Activated B cell treated with CpG ODN at 0.5 μM for 24 hours (primary cell): ENCODE measurements around the gene AHNAK2. TPM values are rescaled to one million over a fixed set of nuclear protein-coding genes. Genes with fewer than 3 reads are reported as not detected.

Source experiments
- ATAC-seq: fragments of 200-7000 bp; cut with Tn5 transposase; one replicate; pipeline ENCODE4 v1.10.0; 2021; ENCODE audit warnings: low read depth, mild to moderate bottlenecking, moderate library complexity
- CTCF ChIA-PET: fragments of 350-600 bp; sonication (Branson Sonifier 250); formaldehyde crosslinking; loops from one replicate; lab custom pipeline; 2021; ENCODE audit warnings: antibody characterized with exemption; lab: Charles Lee
- POLR2A ChIA-PET: fragments of 350-600 bp; sonication (Branson Sonifier 250); formaldehyde crosslinking; loops from one replicate; lab custom pipeline; 2021; ENCODE audit warnings: antibody characterized with exemption; lab: Charles Lee
- DNase-seq: peaks from one replicate; pipeline ENCODE4 v3.0.0; 2022
- H3K27ac Mint-ChIP-seq: one replicate; pipeline ENCODE4 v1.8.0; 2020; ENCODE audit warnings: mixed read lengths
- H3K27me3 Mint-ChIP-seq: one replicate; pipeline ENCODE4 v1.8.0; 2021; ENCODE audit warnings: mixed read lengths
- H3K36me3 Mint-ChIP-seq: one replicate; pipeline ENCODE4 v1.8.0; 2021; ENCODE audit warnings: low read depth, mixed read lengths
- H3K4me1 Mint-ChIP-seq: one replicate; pipeline ENCODE4 v1.8.0; 2021; ENCODE audit warnings: mixed read lengths
- H3K4me3 Mint-ChIP-seq: one replicate; pipeline ENCODE4 v1.8.0; 2020; ENCODE audit warnings: mild to moderate bottlenecking, mixed read lengths
- H3K9me3 Mint-ChIP-seq: one replicate; pipeline ENCODE4 v1.8.0; 2020; ENCODE audit warnings: mixed read lengths
- intact Hi-C: fragments of 100-400 bp; cut with micrococcal nuclease; formaldehyde crosslinking; loops from one replicate; pipeline ENCODE4 v1.15.1; 2024
- total RNA-seq: library from RNA; stranded (reverse); gene quantifications from 2 replicates; pipeline ENCODE4 v1.2.3, GENCODE V29; 2022
- TF ChIP-seq, protein P1 (sequence below): fragments of 200-600 bp; IDR thresholded peaks from one replicate; pipeline ENCODE4 v1.8.0; 2022; ENCODE audit warnings: antibody characterized with exemption, mild to moderate bottlenecking

AHNAK2 gene
- total RNA-seq, 1 donor from 2014 or later: not detected

DNA sequence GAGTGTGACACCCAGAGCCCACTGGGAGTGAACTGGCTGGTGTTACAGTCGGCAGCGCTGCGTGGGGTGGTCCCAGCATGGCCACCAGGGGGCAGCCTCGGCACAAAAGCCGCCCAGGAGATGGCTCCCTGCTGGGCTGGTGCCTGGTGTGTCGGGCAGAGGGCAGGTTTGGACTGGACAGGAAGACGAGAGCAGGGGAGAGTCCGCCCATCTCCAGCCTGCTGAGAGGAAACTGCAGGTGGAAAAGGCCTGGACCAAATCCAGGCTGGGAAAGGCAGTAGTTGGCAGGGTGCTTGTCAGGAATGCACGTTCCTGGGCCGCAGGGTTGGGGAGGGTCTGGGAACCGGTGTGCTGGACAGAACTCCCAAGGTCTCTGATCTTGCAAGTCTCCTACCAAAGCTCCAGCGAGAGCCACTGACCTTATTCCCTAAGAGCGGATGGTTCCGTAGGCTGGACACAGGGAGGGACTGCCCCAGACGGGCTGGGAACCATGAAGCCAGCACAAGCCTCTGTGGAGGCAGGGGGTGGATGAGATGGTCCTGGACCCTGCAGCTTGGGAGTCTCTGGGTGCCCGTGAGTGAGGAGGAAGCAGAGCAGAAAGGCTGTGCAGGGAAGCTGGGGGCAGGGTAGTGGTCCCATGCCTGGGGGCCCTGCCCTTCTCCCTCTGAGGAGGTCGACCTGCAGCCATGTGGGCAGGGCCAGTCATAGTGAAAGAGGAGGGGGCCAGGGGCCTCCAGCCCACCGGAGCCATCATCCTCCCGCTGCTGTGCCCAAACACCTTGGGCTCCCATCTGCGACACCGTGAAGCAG lies 1.8 kb downstream of the AHNAK2 start:
- Mint-ChIP-seq H3K27me3 (peaks cover 21% of the 10 kb centered on the region), H3K9me3 (no peaks in the 10 kb centered on the region), H3K27ac (no peak overlapping the region), H3K36me3 (no peaks in the 10 kb centered on the region), H3K4me1 (peaks cover 14% of the 10 kb centered on the region), H3K4me3 (peak overlapping the region; percentile 69)
- TF ChIP-seq, protein P1, sequence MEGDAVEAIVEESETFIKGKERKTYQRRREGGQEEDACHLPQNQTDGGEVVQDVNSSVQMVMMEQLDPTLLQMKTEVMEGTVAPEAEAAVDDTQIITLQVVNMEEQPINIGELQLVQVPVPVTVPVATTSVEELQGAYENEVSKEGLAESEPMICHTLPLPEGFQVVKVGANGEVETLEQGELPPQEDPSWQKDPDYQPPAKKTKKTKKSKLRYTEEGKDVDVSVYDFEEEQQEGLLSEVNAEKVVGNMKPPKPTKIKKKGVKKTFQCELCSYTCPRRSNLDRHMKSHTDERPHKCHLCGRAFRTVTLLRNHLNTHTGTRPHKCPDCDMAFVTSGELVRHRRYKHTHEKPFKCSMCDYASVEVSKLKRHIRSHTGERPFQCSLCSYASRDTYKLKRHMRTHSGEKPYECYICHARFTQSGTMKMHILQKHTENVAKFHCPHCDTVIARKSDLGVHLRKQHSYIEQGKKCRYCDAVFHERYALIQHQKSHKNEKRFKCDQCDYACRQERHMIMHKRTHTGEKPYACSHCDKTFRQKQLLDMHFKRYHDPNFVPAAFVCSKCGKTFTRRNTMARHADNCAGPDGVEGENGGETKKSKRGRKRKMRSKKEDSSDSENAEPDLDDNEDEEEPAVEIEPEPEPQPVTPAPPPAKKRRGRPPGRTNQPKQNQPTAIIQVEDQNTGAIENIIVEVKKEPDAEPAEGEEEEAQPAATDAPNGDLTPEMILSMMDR: no peak
- DNase-seq (peak; percentile 86), ATAC-seq (peak; percentile 85)
- POLR2A ChIA-PET: interaction anchor here (0.9 kb wide), 1 partner anchor 111 kb away, joined by 9 read pairs; no protein-coding TSS in a partner anchor
- intact Hi-C loops: loop anchor here (1.0 to 2.0 kb wide), 4 partner anchors 69 to 376 kb away; no protein-coding TSS in a partner anchor
- CTCF ChIA-PET: interaction anchor here (0.9 to 5.3 kb wide), 8 partner anchors 8 to 110 kb away, joined by 3 to 71 read pairs (median 4); no protein-coding TSS in a partner anchor

DNA sequence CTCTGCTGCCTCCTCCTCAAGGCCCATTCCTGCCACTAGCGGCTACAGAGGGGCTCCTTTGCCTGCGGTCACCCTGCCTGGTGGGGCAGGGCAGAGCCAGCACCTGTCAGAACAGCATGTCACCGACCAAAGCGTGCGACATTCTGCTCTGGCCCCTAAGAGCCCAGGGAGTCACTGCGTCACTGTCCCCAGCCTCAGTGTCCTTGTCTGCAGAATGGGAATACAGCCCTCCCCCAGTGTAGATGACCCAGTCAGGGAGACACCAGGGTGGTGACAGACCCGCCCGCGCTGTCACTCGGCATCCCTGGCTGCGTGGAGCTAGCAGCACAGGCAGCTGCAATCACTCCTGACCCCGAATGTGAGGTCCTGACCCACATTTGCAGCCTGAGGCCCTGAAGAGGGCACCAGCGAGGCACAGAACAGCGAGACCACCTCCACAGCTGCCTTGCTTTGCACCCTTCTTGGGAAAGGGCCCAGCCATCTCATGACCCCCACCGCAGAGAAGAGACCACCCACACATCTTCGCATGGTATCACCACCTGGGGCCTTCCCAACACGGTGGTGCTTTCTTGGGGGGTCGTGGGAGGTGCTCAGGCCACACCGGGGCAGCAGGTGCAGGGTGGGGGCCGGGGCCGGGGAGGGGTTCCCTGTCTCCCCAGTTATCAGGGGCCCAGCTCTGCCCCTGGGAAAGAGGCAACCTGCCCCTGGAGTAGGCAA lies 2.5 kb downstream of the AHNAK2 start:
- Mint-ChIP-seq H3K4me3 (no peak overlapping the region), H3K4me1 (peaks cover 14% of the 10 kb centered on the region), H3K36me3 (no peaks in the 10 kb centered on the region), H3K9me3 (no peaks in the 10 kb centered on the region), H3K27me3 (peaks cover 21% of the 10 kb centered on the region), H3K27ac (no peak overlapping the region)
- intact Hi-C loops: loop anchor here (1.0 to 2.0 kb wide), 4 partner anchors 70 to 377 kb away; no protein-coding TSS in a partner anchor
- DNase-seq (no peak), ATAC-seq (peak; percentile 22)
- TF ChIP-seq, protein P1: no peak
- ChIA-PET CTCF (interaction anchor here (0.6 to 5.3 kb wide), 10 partner anchors 9 to 111 kb away, joined by 3 to 71 read pairs (median 4); no protein-coding TSS in a partner anchor), POLR2A (interaction anchor here (0.6 to 0.9 kb wide), 4 partner anchors 10 to 111 kb away, joined by 3 to 9 read pairs (median 6); partner anchors contain the start of gene CLBA1)

DNA sequence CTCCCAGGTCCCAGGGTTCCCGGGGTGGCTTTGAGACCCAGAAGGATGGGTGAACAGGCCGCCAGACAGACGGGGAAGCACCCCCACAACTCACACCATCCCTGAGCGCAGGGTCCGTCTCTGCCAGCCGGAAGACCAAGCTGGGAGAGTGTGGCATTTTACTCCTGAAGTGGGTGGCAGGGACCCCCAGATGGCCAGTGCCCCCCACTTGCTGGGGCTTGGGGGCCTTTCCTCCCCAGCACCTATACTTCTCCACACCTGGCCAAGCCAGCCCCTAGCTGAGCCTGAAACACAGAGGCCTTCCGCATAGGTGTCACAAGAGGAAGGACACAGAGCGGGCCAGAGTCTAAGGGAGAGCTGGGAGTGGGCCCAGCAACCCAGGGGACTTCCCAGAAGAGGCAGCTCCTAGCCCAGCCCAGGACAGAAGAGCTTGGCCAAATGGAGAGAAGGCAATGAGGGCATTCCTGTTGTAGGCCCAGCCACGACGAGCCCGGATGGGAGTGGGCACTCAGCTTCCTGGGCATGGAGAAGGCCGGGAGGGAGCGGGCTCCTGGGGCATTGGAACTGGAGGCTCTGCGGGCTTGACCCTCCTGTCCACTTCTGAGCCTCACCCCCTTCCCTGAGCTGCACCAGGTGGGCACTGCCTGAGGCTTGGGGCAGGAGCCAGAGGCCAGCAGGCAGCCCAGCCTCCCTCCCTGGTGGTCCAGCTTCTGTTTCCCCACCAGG lies 3.3 kb downstream of the AHNAK2 start:
- ChIA-PET CTCF (interaction anchor here (0.6 to 5.3 kb wide), 12 partner anchors 9 to 99 kb away, joined by 3 to 71 read pairs (median 3); partner anchors contain the start of gene CLBA1), POLR2A (interaction anchor here (0.6 to 0.8 kb wide), 3 partner anchors 11 to 326 kb away, joined by 3 read pairs; partner anchors contain the start of genes BRF1 and CLBA1)
- H3K27me3 Mint-ChIP-seq: peaks cover 21% of the 10 kb centered on the region
- no peak for ATAC-seq
- no peaks in the 10 kb centered on the region for H3K9me3 Mint-ChIP-seq
- no peak overlapping the region for H3K4me3 Mint-ChIP-seq
- no peak overlapping the region for H3K27ac Mint-ChIP-seq
- no peak for DNase-seq
- peaks cover 14% of the 10 kb centered on the region for H3K4me1 Mint-ChIP-seq
- TF ChIP-seq, protein P1: no peak
- H3K36me3 Mint-ChIP-seq: no peaks in the 10 kb centered on the region
- intact Hi-C loops: no loop called here

DNA sequence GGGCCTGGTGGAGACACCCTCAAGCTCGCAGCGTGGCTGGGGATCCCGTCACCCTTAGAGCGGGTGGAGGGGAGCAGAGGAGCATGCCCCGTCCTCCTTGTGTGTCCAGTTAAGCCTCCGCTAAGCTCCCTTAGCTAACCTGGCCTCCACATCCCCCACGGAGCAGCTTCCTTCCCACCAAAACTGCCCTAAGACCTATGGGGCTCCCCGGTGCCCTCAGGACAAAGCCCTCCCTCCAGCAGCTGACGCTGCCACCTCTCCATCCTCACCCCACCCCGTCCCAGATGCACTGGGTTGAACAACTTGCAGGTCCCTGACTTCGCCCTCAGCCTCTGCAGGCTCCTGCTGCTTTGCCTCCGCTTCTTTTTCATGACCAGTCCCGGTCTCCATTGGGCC lies 4.0 kb downstream of the AHNAK2 start:
- TF ChIP-seq, protein P1: no peak
- ChIA-PET CTCF (interaction anchor here (0.6 to 5.3 kb wide), 5 partner anchors 10 to 80 kb away, joined by 3 to 71 read pairs (median 3); partner anchors contain the start of gene CLBA1), POLR2A (no interaction called here)
- intact Hi-C loops: no loop called here
- Mint-ChIP-seq H3K4me1 (peaks cover 15% of the 10 kb centered on the region), H3K4me3 (no peak overlapping the region), H3K9me3 (no peaks in the 10 kb centered on the region), H3K27ac (no peak overlapping the region), H3K27me3 (peaks cover 19% of the 10 kb centered on the region), H3K36me3 (no peaks in the 10 kb centered on the region)
- DNase-seq: no peak
- no peak for ATAC-seq
